Measurements from ENCODE around the gene BRPF3. TPM values are rescaled to one million over a fixed set of nuclear protein-coding genes. Genes with fewer than 3 reads are reported as not detected.

Gene BRPF3
- total RNA-seq, 1 donor from 2014 or later: 19.2 TPM

DNA sequence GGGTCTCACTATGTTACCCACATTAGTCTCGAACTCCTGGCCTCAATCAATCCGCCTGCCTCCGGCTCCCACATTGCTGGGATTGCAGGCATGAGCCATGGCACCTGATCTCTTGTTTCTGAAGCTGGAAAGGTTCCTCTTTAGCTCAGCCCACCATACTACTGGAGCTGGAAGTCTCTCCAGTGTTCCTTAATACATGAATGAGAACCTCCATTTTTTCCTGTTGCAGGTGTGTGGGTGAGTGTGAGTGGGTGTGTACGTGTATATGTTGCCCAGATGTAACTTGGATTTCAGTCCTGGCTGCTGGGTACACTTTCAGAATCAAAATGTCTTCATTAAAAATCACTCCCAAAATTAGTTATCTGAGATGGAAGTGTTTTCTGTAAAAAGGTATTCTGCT lies 84.4 kb downstream of the BRPF3 start:
- no peaks in the 10 kb centered on the region for H3K36me3 ChIP-seq (ENCODE audit: control insufficient read depth, insufficient read depth, low read length)
- TF ChIP-seq, protein P1, sequence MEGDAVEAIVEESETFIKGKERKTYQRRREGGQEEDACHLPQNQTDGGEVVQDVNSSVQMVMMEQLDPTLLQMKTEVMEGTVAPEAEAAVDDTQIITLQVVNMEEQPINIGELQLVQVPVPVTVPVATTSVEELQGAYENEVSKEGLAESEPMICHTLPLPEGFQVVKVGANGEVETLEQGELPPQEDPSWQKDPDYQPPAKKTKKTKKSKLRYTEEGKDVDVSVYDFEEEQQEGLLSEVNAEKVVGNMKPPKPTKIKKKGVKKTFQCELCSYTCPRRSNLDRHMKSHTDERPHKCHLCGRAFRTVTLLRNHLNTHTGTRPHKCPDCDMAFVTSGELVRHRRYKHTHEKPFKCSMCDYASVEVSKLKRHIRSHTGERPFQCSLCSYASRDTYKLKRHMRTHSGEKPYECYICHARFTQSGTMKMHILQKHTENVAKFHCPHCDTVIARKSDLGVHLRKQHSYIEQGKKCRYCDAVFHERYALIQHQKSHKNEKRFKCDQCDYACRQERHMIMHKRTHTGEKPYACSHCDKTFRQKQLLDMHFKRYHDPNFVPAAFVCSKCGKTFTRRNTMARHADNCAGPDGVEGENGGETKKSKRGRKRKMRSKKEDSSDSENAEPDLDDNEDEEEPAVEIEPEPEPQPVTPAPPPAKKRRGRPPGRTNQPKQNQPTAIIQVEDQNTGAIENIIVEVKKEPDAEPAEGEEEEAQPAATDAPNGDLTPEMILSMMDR (IDR thresholded peaks at IDR 0.05; ENCODE audit: insufficient read depth, low read length, poor library complexity, severe bottlenecking): no peak
- DNase-seq (ENCODE audit: low read depth): no peak
- H3K27me3 ChIP-seq (ENCODE audit: control insufficient read depth, insufficient read depth, low read length): peaks cover 33% of the 10 kb centered on the region
- no peak overlapping the region for H3K4me3 ChIP-seq (ENCODE audit: low read depth, low read length)

Other genes with a start within 250 kb of the BRPF3 start
- not detected in 2 replicates for gene SLC26A8, start 172.1 kb upstream of the BRPF3 start, total RNA-seq
- gene MAPK14, start 168.9 kb upstream of the BRPF3 start, total RNA-seq: 33.3 and 35.9 TPM in 2 replicates
- gene MAPK13, start 66.2 kb upstream of the BRPF3 start, total RNA-seq: 51.3 and 52.9 TPM in 2 replicates
- not detected in 2 replicates for gene PNPLA1, start 73.3 kb downstream of the BRPF3 start, total RNA-seq
- 0.07 TPM in 1 of 2 replicates, not detected in the other for gene BNIP5, start 140.1 kb downstream of the BRPF3 start, total RNA-seq
- 6.8 and 8.4 TPM in 2 replicates for gene ETV7, start 190.9 kb downstream of the BRPF3 start, total RNA-seq
- gene PXT1, start 246.1 kb downstream of the BRPF3 start, total RNA-seq: not detected in 2 replicates
- 51.6 and 55.2 TPM in 2 replicates for gene KCTD20, start 246.3 kb downstream of the BRPF3 start, total RNA-seq